Measurements from ENCODE around the gene RNU6-9. TPM values are rescaled to one million over a fixed set of nuclear protein-coding genes. Genes with fewer than 3 reads are reported as not detected.

The RNU6-9 gene
- total RNA-seq, 3 donors from 2014 or later (not counting 1 experiment from before 2014, with no cell fraction given) = not detected

- no peak overlapping the region for H3K27ac ChIP-seq (ENCODE audit: low read length)
- no peaks in the 10 kb centered on the region for H3K27me3 ChIP-seq (ENCODE audit: control insufficient read depth, insufficient read depth, low read length)
- H3K36me3 Mint-ChIP-seq = no peaks in the 10 kb centered on the region
- no peak overlapping the region for H3K4me3 ChIP-seq (ENCODE audit: low read length)
- DNase-seq = no peak
- H3K36me3 ChIP-seq (ENCODE audit: control insufficient read depth, insufficient read depth, low read length) = peaks cover 18% of the 10 kb centered on the region
- H3K4me1 Mint-ChIP-seq = peaks cover 12 to 25% of the 10 kb centered on the region in 2 donors
- H3K27me3 Mint-ChIP-seq (ENCODE audit: low read depth in 2 of 2) = peaks cover 0 to 4% of the 10 kb centered on the region in 2 donors
- intact Hi-C loops (cut with micrococcal nuclease) = no loop called here
- H3K27ac Mint-ChIP-seq = no peak overlapping the region
- no peak for ATAC-seq
- H3K9me3 ChIP-seq (ENCODE audit: control insufficient read depth, insufficient read depth, low read length) = no peaks in the 10 kb centered on the region
- TF ChIP-seq CTCF (IDR thresholded peaks at IDR 0.05) = no peak
- H3K4me3 Mint-ChIP-seq = no peak overlapping the region
- H3K4me1 ChIP-seq (ENCODE audit: control insufficient read depth, insufficient read depth, low read length) = peaks cover 31% of the 10 kb centered on the region
- no peaks in the 10 kb centered on the region for H3K9me3 Mint-ChIP-seq
- 87% methylated on average over 16 of the region's 16 CpGs for WGBS (ENCODE audit: insufficient coverage)
These were observed 25.9 kb upstream of the RNU6-9 start for GRCh38 chr19:867301-867793.

GRCh38 chr19:867855-868457, 25.3 kb upstream of the RNU6-9 start:
- H3K36me3 Mint-ChIP-seq = no peaks in the 10 kb centered on the region
- H3K27me3 ChIP-seq (ENCODE audit: control insufficient read depth, insufficient read depth, low read length) = no peaks in the 10 kb centered on the region
- intact Hi-C loops (cut with micrococcal nuclease) = no loop called here
- no peak for TF ChIP-seq CTCF (IDR thresholded peaks at IDR 0.05)
- H3K9me3 ChIP-seq (ENCODE audit: control insufficient read depth, insufficient read depth, low read length) = no peaks in the 10 kb centered on the region
- H3K4me1 ChIP-seq (ENCODE audit: control insufficient read depth, insufficient read depth, low read length) = peaks cover 28% of the 10 kb centered on the region
- H3K27ac ChIP-seq (ENCODE audit: low read length) = no peak overlapping the region
- H3K27me3 Mint-ChIP-seq (ENCODE audit: low read depth in 2 of 2) = no peaks in the 10 kb centered on the region
- no peak for DNase-seq
- H3K36me3 ChIP-seq (ENCODE audit: control insufficient read depth, insufficient read depth, low read length) = peaks cover 18% of the 10 kb centered on the region
- WGBS (ENCODE audit: insufficient coverage) = 96% methylated on average over 39 of the region's 39 CpGs
- H3K4me1 Mint-ChIP-seq = peaks cover 8 to 24% of the 10 kb centered on the region in 2 donors
- no peak overlapping the region for H3K4me3 ChIP-seq (ENCODE audit: low read length)
- no peak overlapping the region for H3K4me3 Mint-ChIP-seq
- no peaks in the 10 kb centered on the region for H3K9me3 Mint-ChIP-seq
- H3K27ac Mint-ChIP-seq = no peak overlapping the region
- no peak for ATAC-seq

GRCh38 chr19:868458-869244, 24.6 kb upstream of the RNU6-9 start:
- Mint-ChIP-seq H3K27ac (no peak overlapping the region), H3K9me3 (no peaks in the 10 kb centered on the region), H3K4me1 (peaks cover under 1 to 17% of the 10 kb centered on the region in 2 donors), H3K4me3 (no peak overlapping the region), H3K27me3 (ENCODE audit: low read depth in 2 of 2) (no peaks in the 10 kb centered on the region), H3K36me3 (no peaks in the 10 kb centered on the region)
- no peak overlapping the region for H3K4me3 ChIP-seq (ENCODE audit: low read length)
- TF ChIP-seq CTCF (IDR thresholded peaks at IDR 0.05) = no peak
- H3K4me1 ChIP-seq (ENCODE audit: control insufficient read depth, insufficient read depth, low read length) = peaks cover 26% of the 10 kb centered on the region
- H3K27ac ChIP-seq (ENCODE audit: low read length) = no peak overlapping the region
- 94% methylated on average over 34 of the region's 34 CpGs for WGBS (ENCODE audit: insufficient coverage)
- DNase-seq = no peak
- ATAC-seq = no peak
- H3K27me3 ChIP-seq (ENCODE audit: control insufficient read depth, insufficient read depth, low read length) = no peaks in the 10 kb centered on the region
- H3K36me3 ChIP-seq (ENCODE audit: control insufficient read depth, insufficient read depth, low read length) = peaks cover 18% of the 10 kb centered on the region
- intact Hi-C loops (cut with micrococcal nuclease) = no loop called here
- H3K9me3 ChIP-seq (ENCODE audit: control insufficient read depth, insufficient read depth, low read length) = no peaks in the 10 kb centered on the region

All from natural killer cell (primary cell).